ENCODE data around the gene BCAP31. TPM values are rescaled to one million over a fixed set of nuclear protein-coding genes. Genes with fewer than 3 reads are reported as not detected.

The BCAP31 gene
- total RNA-seq, 1 experiment from 2014 or later = 150 TPM

- peaks cover 3% of the 10 kb centered on the region for H3K9me3 Mint-ChIP-seq
- peaks cover 1% of the 10 kb centered on the region; the same call in 1 of the 2 replicates for H3K36me3 Mint-ChIP-seq
- TF ChIP-seq GABPB1 (CRISPR knock-in tag; IDR thresholded peaks at IDR 0.05) (no peak), FOXJ3 (CRISPR knock-in tag; IDR thresholded peaks at IDR 0.05; ENCODE audit: borderline replicate concordance) (no peak), NR1H2 (CRISPR knock-in tag; IDR thresholded peaks at IDR 0.05) (no peak), ZNF138 (CRISPR knock-in tag; conservative IDR thresholded peaks at IDR 0.05) (no peak)
- TF ChIP-seq, protein P1, sequence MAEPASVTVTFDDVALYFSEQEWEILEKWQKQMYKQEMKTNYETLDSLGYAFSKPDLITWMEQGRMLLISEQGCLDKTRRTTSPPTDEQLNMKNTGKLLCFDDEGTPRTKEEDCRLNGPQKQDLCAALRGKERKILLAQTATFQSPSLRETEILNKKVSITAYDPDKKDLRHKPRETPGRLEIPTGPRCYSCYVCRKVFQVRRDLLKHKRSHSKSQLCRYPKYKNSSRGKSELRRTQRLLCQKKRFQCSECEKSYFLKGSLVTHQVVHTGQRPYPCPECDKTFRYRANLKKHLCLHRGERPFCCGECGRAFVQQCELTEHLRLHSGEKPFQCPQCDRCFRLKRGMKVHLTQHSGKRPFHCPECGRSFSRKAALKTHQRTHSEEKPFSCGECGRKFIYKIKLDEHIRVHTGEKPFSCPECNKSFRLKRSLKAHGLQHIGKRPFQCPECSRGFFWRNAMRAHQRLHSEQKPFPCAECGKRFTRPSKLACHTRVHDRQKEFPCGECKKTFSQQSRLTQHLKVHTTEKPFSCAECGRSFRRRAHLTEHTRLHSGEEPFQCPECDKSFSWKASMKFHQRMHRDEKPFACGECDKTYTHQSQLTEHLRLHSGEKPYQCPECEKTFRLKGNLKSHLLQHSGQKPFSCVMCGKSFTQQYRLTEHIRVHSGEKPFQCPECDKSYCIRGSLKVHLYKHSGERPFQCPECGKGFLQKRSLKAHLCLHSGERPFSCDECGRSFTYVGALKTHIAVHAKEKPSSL (CRISPR knock-in tag; conservative IDR thresholded peaks at IDR 0.05) = no peak
- no peaks in the 10 kb centered on the region for H3K27me3 Mint-ChIP-seq (ENCODE audit: low read depth)
- DNase-seq (ENCODE audit: low spot score) (no peak), ATAC-seq (no peak)
- POLR2A ChIA-PET = no interaction called here
- peaks cover 10% of the 10 kb centered on the region for H3K4me1 Mint-ChIP-seq
- CTCF ChIA-PET = no interaction called here
- no peak overlapping the region for H3K4me3 Mint-ChIP-seq
- no peak overlapping the region for H3K27ac Mint-ChIP-seq
These were observed 15.7 kb upstream of the BCAP31 start for GRCh38 chrX:153739754-153740486.

DNA sequence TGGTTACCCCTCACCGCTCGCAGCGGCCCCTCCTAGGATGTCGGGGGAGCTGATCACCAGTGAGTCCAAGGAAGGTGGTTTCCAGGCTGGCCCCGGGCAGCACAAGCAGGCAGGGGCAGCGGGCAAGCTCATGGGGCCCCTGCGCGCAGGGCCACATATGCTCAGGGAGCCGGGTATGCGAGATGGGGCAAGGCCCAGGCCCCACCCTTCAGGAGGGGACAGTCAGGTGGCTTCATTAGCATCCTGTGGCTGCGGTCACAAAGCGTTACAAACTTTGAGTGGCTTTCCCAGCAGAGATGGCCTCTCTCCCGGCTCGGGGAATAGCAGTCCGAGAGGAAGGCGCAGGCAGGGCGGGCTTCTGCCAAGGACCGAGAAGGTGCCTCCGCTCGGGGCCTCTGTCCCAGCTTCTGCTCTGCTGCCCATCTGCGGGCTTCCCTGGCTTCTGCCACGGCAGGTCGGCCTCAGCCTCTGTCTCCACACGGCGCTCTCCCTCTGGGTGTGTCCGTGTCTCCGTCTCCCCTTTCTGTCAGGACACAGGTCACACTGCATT lies 13.9 kb upstream of the BCAP31 start:
- CTCF ChIA-PET = no interaction called here
- Mint-ChIP-seq H3K27me3 (ENCODE audit: low read depth) (no peaks in the 10 kb centered on the region), H3K27ac (no peak overlapping the region; the same call in 1 of the 2 replicates), H3K36me3 (peaks cover 4% of the 10 kb centered on the region; the same call in 1 of the 2 replicates), H3K4me3 (no peak overlapping the region), H3K9me3 (peaks cover 6% of the 10 kb centered on the region), H3K4me1 (peaks cover 7% of the 10 kb centered on the region)
- TF ChIP-seq ETV6 (CRISPR knock-in tag; IDR thresholded peaks at IDR 0.05) (no peak), CREM (CRISPR knock-in tag; IDR thresholded peaks at IDR 0.05) (no peak), KAT7 (CRISPR knock-in tag; IDR thresholded peaks at IDR 0.05; ENCODE audit: borderline replicate concordance) (no peak), GTF2I (CRISPR knock-in tag; conservative IDR thresholded peaks at IDR 0.05) (no peak), NFE2L1 (CRISPR knock-in tag; IDR thresholded peaks at IDR 0.05) (no peak)
- TF ChIP-seq, protein P2, sequence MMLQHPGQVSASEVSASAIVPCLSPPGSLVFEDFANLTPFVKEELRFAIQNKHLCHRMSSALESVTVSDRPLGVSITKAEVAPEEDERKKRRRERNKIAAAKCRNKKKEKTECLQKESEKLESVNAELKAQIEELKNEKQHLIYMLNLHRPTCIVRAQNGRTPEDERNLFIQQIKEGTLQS (CRISPR knock-in tag; conservative IDR thresholded peaks at IDR 0.05) = no peak
- TF ChIP-seq, protein P3, sequence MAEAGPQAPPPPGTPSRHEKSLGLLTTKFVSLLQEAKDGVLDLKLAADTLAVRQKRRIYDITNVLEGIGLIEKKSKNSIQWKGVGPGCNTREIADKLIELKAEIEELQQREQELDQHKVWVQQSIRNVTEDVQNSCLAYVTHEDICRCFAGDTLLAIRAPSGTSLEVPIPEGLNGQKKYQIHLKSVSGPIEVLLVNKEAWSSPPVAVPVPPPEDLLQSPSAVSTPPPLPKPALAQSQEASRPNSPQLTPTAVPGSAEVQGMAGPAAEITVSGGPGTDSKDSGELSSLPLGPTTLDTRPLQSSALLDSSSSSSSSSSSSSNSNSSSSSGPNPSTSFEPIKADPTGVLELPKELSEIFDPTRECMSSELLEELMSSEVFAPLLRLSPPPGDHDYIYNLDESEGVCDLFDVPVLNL (CRISPR knock-in tag; IDR thresholded peaks at IDR 0.05; ENCODE audit: borderline replicate concordance, low read depth) = no peak
- no peak for DNase-seq (ENCODE audit: low spot score)
- POLR2A ChIA-PET = no interaction called here
- ATAC-seq = no peak

DNA sequence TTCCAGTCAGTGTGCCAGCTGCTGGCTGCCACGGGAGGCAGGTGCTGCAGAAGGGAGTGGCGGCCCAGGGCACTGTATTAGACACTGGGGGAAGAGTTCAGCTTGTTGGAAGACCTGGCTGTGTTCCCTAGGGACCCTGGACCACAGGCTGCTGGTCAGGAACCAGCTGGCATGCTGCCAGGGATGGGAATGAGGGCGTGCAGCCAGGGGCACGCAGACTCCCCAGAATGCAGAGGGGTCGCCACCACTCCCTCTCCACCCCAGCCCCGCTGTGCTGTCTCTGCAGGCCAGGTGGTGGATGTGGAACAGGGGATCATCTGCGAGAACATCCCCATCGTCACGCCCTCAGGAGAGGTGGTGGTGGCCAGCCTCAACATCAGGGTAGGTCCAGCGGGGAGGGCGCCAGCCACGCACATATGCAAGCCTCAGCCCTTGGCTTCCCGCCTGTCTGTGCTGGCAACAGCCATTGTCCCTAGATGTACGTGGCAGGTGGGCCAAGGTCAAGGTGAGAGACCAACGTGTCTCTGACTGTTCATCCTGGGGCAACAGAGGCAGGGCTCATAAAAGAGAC lies 12.8 kb upstream of the BCAP31 start:
- H3K27me3 Mint-ChIP-seq (ENCODE audit: low read depth) = no peaks in the 10 kb centered on the region
- peaks cover 7% of the 10 kb centered on the region for H3K4me1 Mint-ChIP-seq
- no peak overlapping the region for H3K27ac Mint-ChIP-seq
- TF ChIP-seq PREB (CRISPR knock-in tag; IDR thresholded peaks at IDR 0.05; ENCODE audit: borderline replicate concordance) = no peak
- no peak for TF ChIP-seq RORB (CRISPR knock-in tag; IDR thresholded peaks at IDR 0.05)
- no peak for TF ChIP-seq NR1H2 (CRISPR knock-in tag; IDR thresholded peaks at IDR 0.05)
- TF ChIP-seq ESRRA (CRISPR knock-in tag; IDR thresholded peaks at IDR 0.05; ENCODE audit: borderline replicate concordance) = no peak
- TF ChIP-seq, protein P4, sequence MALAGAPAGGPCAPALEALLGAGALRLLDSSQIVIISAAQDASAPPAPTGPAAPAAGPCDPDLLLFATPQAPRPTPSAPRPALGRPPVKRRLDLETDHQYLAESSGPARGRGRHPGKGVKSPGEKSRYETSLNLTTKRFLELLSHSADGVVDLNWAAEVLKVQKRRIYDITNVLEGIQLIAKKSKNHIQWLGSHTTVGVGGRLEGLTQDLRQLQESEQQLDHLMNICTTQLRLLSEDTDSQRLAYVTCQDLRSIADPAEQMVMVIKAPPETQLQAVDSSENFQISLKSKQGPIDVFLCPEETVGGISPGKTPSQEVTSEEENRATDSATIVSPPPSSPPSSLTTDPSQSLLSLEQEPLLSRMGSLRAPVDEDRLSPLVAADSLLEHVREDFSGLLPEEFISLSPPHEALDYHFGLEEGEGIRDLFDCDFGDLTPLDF (CRISPR knock-in tag; IDR thresholded peaks at IDR 0.05) = no peak
- no peak for TF ChIP-seq ZNF263 (CRISPR knock-in tag; IDR thresholded peaks at IDR 0.05; ENCODE audit: low read depth)
- TF ChIP-seq, protein P5, sequence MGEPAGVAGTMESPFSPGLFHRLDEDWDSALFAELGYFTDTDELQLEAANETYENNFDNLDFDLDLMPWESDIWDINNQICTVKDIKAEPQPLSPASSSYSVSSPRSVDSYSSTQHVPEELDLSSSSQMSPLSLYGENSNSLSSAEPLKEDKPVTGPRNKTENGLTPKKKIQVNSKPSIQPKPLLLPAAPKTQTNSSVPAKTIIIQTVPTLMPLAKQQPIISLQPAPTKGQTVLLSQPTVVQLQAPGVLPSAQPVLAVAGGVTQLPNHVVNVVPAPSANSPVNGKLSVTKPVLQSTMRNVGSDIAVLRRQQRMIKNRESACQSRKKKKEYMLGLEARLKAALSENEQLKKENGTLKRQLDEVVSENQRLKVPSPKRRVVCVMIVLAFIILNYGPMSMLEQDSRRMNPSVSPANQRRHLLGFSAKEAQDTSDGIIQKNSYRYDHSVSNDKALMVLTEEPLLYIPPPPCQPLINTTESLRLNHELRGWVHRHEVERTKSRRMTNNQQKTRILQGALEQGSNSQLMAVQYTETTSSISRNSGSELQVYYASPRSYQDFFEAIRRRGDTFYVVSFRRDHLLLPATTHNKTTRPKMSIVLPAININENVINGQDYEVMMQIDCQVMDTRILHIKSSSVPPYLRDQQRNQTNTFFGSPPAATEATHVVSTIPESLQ (CRISPR knock-in tag; IDR thresholded peaks at IDR 0.05) = no peak
- no peak for TF ChIP-seq MXD4 (CRISPR knock-in tag; IDR thresholded peaks at IDR 0.05; ENCODE audit: borderline replicate concordance)
- H3K9me3 Mint-ChIP-seq = peaks cover 6% of the 10 kb centered on the region
- no peak overlapping the region for H3K4me3 Mint-ChIP-seq
- H3K36me3 Mint-ChIP-seq = peaks cover 4% of the 10 kb centered on the region
- ChIA-PET CTCF (interaction anchor here (1.0 to 1.5 kb wide), 2 partner anchors 29 to 69 kb away, joined by 3 to 4 read pairs; no protein-coding TSS in a partner anchor), POLR2A (no interaction called here)
- no peak for DNase-seq (ENCODE audit: low spot score)
- no peak for ATAC-seq

Data from WTC11 (cell line).